A673 (cell line): ENCODE results near the gene HSPB3. TPM values are rescaled to one million over a fixed set of nuclear protein-coding genes. Genes with fewer than 3 reads are reported as not detected.
"Not testable (repeated sequence)": the region's sequence is repeated elsewhere in the genome, so short reads cannot be mapped to it uniquely, and the experiment has no call there.

Experiments
- BruUV-seq: library from RNA; stranded (reverse); fragments of 400-500 nt; replicated peaks from 2 replicates; lab custom pipeline; 2021; lab: Mats Ljungman, UMichigan
- CTCF ChIA-PET: fragments of 300-600 bp; sonication (Branson Sonifier 250); formaldehyde crosslinking; loops from one replicate; lab custom pipeline; 2022; ENCODE audit warnings: antibody characterized with exemption; lab: Charles Lee
- POLR2A ChIA-PET: fragments of 300-600 bp; sonication (Branson Sonifier 250); formaldehyde crosslinking; loops from one replicate; lab custom pipeline; 2022; ENCODE audit warnings: antibody characterized with exemption; ENCODE audit not compliant: low non-redundant PET; lab: Charles Lee
- DNase-seq: peaks from one replicate; pipeline ENCODE4 v3.0.0-alpha.2; 2015; ENCODE audit warnings: low spot score
- H3K27ac ChIP-seq: fragments of 200-600 bp; sonication (generic); 2 replicates; pipeline ENCODE4 v1.5.1; 2016; ENCODE audit warnings: mixed run types, low read depth, mild to moderate bottlenecking, mixed read lengths, antibody characterized with exemption, low read length; ENCODE audit not compliant: poor library complexity, severe bottlenecking
- H3K27me3 ChIP-seq: fragments of 200-600 bp; sonication (generic); replicated peaks from 2 replicates; pipeline ENCODE4 v1.6.1; 2017; ENCODE audit warnings: mixed run types, low read depth, mild to moderate bottlenecking, mixed read lengths, antibody characterized with exemption, low read length; ENCODE audit not compliant: insufficient read depth, poor library complexity
- H3K36me3 ChIP-seq: fragments of 200-600 bp; sonication (generic); 2 replicates; pipeline ENCODE4 v1.6.1; 2016; ENCODE audit warnings: mixed run types, mild to moderate bottlenecking, mixed read lengths, antibody characterized with exemption, low read length; ENCODE audit not compliant: insufficient read depth, poor library complexity, severe bottlenecking
- H3K4me1 ChIP-seq: fragments of 200-600 bp; sonication (generic); 2 replicates; pipeline ENCODE4 v1.6.1; 2017; ENCODE audit warnings: mixed run types, mild to moderate bottlenecking, mixed read lengths, antibody characterized with exemption, low read length; ENCODE audit not compliant: insufficient read depth, poor library complexity, severe bottlenecking
- H3K4me3 ChIP-seq: fragments of 200-600 bp; sonication (generic); 2 replicates; pipeline ENCODE4 v1.5.1; 2016; ENCODE audit warnings: low read depth, mixed run types, mild to moderate bottlenecking, mixed read lengths, low read length; ENCODE audit not compliant: poor library complexity, severe bottlenecking
- H3K9me3 ChIP-seq: fragments of 200-600 bp; sonication (generic); 2 replicates; pipeline ENCODE4 v1.6.1; 2016; ENCODE audit warnings: mixed run types, low read depth, mild to moderate bottlenecking, mixed read lengths, antibody characterized with exemption, low read length; ENCODE audit not compliant: poor library complexity, severe bottlenecking
- CTCF ChIP-seq: fragments of 300-800, 200-600 bp; sonication (generic); conservative IDR thresholded peaks from 2 replicates; pipeline ENCODE4 v1.5.1; 2017; ENCODE audit warnings: low read depth, mild to moderate bottlenecking, antibody characterized with exemption, low read length, moderate library complexity, mixed read lengths
- EZH2 ChIP-seq: fragments of 200-600 bp; sonication (generic); IDR thresholded peaks from 2 replicates; pipeline ENCODE4 v1.6.1; 2017; ENCODE audit warnings: borderline replicate concordance, low read depth, mild to moderate bottlenecking, mixed read lengths, antibody characterized with exemption, low read length; ENCODE audit not compliant: poor library complexity, severe bottlenecking
- intact Hi-C: fragments of 100-400 bp; cut with micrococcal nuclease; formaldehyde crosslinking; loops from one replicate; pipeline ENCODE4 v1.10.0; 2022; ENCODE audit not compliant: unreplicated experiment
- total RNA-seq: library from RNA; stranded (reverse); gene quantifications from 2 replicates; pipeline ENCODE4 v1.2.3, GENCODE V29; 2021

The HSPB3 gene
- total RNA-seq, 1 experiment from 2014 or later = not detected

- Histone ChIP-seq H3K4me3 (no peak overlapping the region), H3K9me3 (no peaks in the 10 kb centered on the region), H3K36me3 (no peaks in the 10 kb centered on the region), H3K4me1 (no peaks in the 10 kb centered on the region), H3K27me3 (no peaks in the 10 kb centered on the region), H3K27ac (no peak overlapping the region)
- DNase-seq = no peak
- intact Hi-C loops = loop anchor here (10.0 kb wide), 1 partner anchor 165 kb away; the partner anchor contains the start of gene ARL15
- ChIA-PET CTCF (no interaction called here), POLR2A (no interaction called here)
- BruUV-seq = no TSS peak
- TF ChIP-seq CTCF (no peak), EZH2 (no peak)
These were observed 24.8 kb downstream of the HSPB3 start for GRCh38 chr5:54480296-54480695.

GRCh38 chr5:54484219-54484894 lies 28.9 kb downstream of the HSPB3 start:
- BruUV-seq = no TSS peak
- Histone ChIP-seq H3K4me3 (no peak overlapping the region), H3K27ac (no peak overlapping the region), H3K27me3 (no peaks in the 10 kb centered on the region), H3K9me3 (no peaks in the 10 kb centered on the region), H3K36me3 (no peaks in the 10 kb centered on the region), H3K4me1 (peaks cover 5% of the 10 kb centered on the region)
- ChIA-PET POLR2A (no interaction called here), CTCF (no interaction called here)
- no peak for TF ChIP-seq EZH2
- no peak for TF ChIP-seq CTCF
- no peak for DNase-seq
- intact Hi-C loops = loop anchor here (10.0 kb wide), 1 partner anchor 170 kb away; the partner anchor contains the start of gene ARL15

GRCh38 chr5:54485659-54486058 lies 30.2 kb downstream of the HSPB3 start:
- POLR2A ChIA-PET = not testable (repeated sequence)

GRCh38 chr5:54489648-54489979 lies 34.1 kb downstream of the HSPB3 start:
- BruUV-seq, H3K36me3 ChIP-seq, H3K4me1 ChIP-seq, H3K4me3 ChIP-seq, H3K27ac ChIP-seq, H3K27me3 ChIP-seq, POLR2A ChIA-PET, H3K9me3 ChIP-seq, DNase-seq: not testable (repeated sequence)
- intact Hi-C loops = loop anchor here (1.0 to 10.0 kb wide), 3 partner anchors 46 to 247 kb away; partner anchors contain the start of gene ARL15
- CTCF ChIA-PET = interaction anchor here (0.8 to 1.9 kb wide), 5 partner anchors 26 to 406 kb away, joined by 3 to 8 read pairs (median 4); no protein-coding TSS in a partner anchor

More at GRCh38 chr5:54485659-54486058, 30.2 kb downstream of the HSPB3 start:
- CTCF ChIA-PET, BruUV-seq, H3K4me1 ChIP-seq, H3K9me3 ChIP-seq, H3K4me3 ChIP-seq, H3K36me3 ChIP-seq, H3K27ac ChIP-seq, DNase-seq, H3K27me3 ChIP-seq: not testable (repeated sequence)
- intact Hi-C loops = loop anchor here (5.0 to 10.0 kb wide), 2 partner anchors 171 to 243 kb away; partner anchors contain the start of gene ARL15
